Heart left ventricle (tissue), 16 donors: ENCODE data around the gene SUCLG1. TPM values are rescaled to one million over a fixed set of nuclear protein-coding genes. Genes with fewer than 3 reads are reported as not detected.
"Not testable (repeated sequence)": the region's sequence is repeated elsewhere in the genome, so short reads cannot be mapped to it uniquely, and the experiment has no call there.

ENCODE experiments used
- ATAC-seq, 4 donors: fragments of 200-7000 bp; cut with Tn5 transposase; one replicate each; pipeline ENCODE4 v1.9.1; 2020 to 2022; ENCODE audit warnings: moderate library complexity in 4 of 4, mild to moderate bottlenecking in 3 of 4, moderate number of reproducible peaks in 1 of 4
- DNase-seq, 5 donors: peaks; one replicate each; pipeline ENCODE4 v3.0.0-alpha.2; 2020
- H3K27ac ChIP-seq, 12 donors: fragments of 200-600 bp; sonication (generic) in 4 of 12; one replicate each; pipeline versions ENCODE4 v1.5.0 to v1.8.0; 2016 to 2022; ENCODE audit warnings: mild to moderate bottlenecking in 2 of 12
- H3K27me3 ChIP-seq, 9 donors: fragments of 200-600 bp; sonication (generic) in 2 of 9; one replicate each; pipeline versions ENCODE4 v1.5.1 to v1.8.0; 2016 to 2022; ENCODE audit warnings: mild to moderate bottlenecking in 3 of 9
- H3K36me3 ChIP-seq, 9 donors: fragments of 200-600 bp; sonication (generic) in 2 of 9; one replicate each; pipeline versions ENCODE4 v1.5.0 to v1.8.0; 2018 to 2022; ENCODE audit warnings: mild to moderate bottlenecking in 2 of 9
- H3K4me1 ChIP-seq, 12 donors: fragments of 200-600 bp; sonication (generic) in 4 of 12; one replicate each; pipeline versions ENCODE4 v1.5.0 to v1.8.0; 2016 to 2022; ENCODE audit warnings: mild to moderate bottlenecking in 3 of 12
- H3K4me3 ChIP-seq, 12 donors: fragments of 200-600 bp; sonication (generic) in 4 of 12; one replicate each; pipeline versions ENCODE4 v1.5.0 to v1.8.0; 2017 to 2022; ENCODE audit warnings: mild to moderate bottlenecking in 9 of 12, moderate library complexity in 4 of 12
- H3K9me3 ChIP-seq, 12 donors: fragments of 200-600 bp; sonication (generic) in 4 of 12; one replicate each; pipeline versions ENCODE4 v1.5.0 to v1.8.0; 2016 to 2022; ENCODE audit warnings: mild to moderate bottlenecking in 1 of 12
- POLR2A ChIP-seq, 2 donors: fragments of 450-650 bp; IDR thresholded peaks; one replicate each; pipeline ENCODE4 v1.6.1; 2017; ENCODE audit warnings: antibody characterized with exemption in 2 of 2, mild to moderate bottlenecking in 2 of 2, moderate library complexity in 2 of 2
- WGBS, 4 donors: extraction: QIAGEN DNeasy Blood & Tissue Kit in 2 of 4; methylation state at CpG; one replicate each; pipeline versions ENCODE4 v1.1.5 to v1.1.7; 2013 to 2018; 5-methylcytosine and 5-hydroxymethylcytosine counted together
- intact Hi-C, 10 donors: fragments of 100-400 bp; cut with DNase I; formaldehyde crosslinking; loops; one replicate each; pipeline versions ENCODE4 v1.11.1 to v1.14.2; 2022
- polyA plus RNA-seq, 2 donors: library from polyadenylated mRNA; stranded (reverse); fragments of 200-250 nt; gene quantifications; one replicate each; pipeline ENCODE4 v1.2.3, GENCODE V29; 2013
- total RNA-seq, 9 donors: library from RNA; depleted of rRNA in 2 of 9; stranded (reverse); fragments of >200 nt in 2 of 9; fragmentation: NEBNext Ultra II Directional in 3 of 9; extraction: Animal tissue kit (Norgen Biotek cat#: 25700) in 3 of 9; gene quantifications; one replicate each; pipeline versions ENCODE4 v1.1.0 to v1.2.4, GENCODE V29; 2016 to 2023
- TF ChIP-seq, protein P1 (sequence below), 12 donors: fragments of 200-600 bp; sonication (generic) in 4 of 12; IDR thresholded peaks; one replicate each; pipeline versions ENCODE4 v1.5.0 to v1.8.0; 2018 to 2022; ENCODE audit warnings: antibody characterized with exemption in 12 of 12, mild to moderate bottlenecking in 5 of 12
- donor health status: ischemic (EF 13 %, LVEDD 7.1; RV severe dilation, severe dysfunction).
- donor health status: healthy with polysubstance abuse.
- donor health status: DM: no; HTN: yes; CAD: no.
- donor health status: DM: no; HTN: no; CAD: no.
- donor health status: ischemic (EF 25% LVEDD 6.9; RV normal size, moderate dysfunction).
- donor health status: ischemic (EF 25% LVEDD 5.7; RV mildly dilated, moderate dysfunction).
- donor health status: healthy.
- donor health status: DM: yes; HTN: yes; CAD: no.
- donor health status: ischemic (EF 35%, LVEDD 5.7; RV mildly dilated, moderate dysfunction).
- donor health status: nonischemic (EF 11% LVEDD 7.7; RV severe dilation, severe dysfunction).
- donor health status: DM: yes; HTN: yes; CAD: no.
- donor health status: PGD.
- donor health status: ischemic (EF 29% LVEDD 5.4; RV normal size, mild dysfunction).
- donor health status: nonischemic (EF 23%, LVEDD 6.1; RV moderate dilation, normal function).

Gene SUCLG1
- total and polyA plus RNA-seq, 11 donors, result 184 to 348 (median 258) TPM

DNA sequence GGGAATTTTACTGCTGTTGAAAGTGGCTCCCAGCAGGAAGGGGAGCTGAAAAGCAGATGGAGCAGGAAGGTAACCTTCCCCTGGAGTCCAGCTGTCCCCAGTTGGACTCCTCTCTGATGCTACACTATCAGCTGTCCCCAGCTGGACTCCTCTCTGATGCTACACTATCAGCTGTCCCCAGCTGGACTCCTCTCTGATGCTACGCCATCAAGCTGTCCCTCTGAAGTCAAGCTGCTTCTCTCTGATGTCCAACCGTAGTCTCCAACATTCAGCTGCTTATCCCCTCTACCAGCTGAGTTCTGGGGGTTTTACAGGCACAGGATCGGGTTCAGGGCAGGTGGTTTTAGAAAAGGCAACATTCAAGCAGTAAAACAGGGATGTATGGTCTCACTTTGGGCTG, 19.8 kb upstream of the SUCLG1 start:
- Histone ChIP-seq H3K9me3 (peaks cover 0 to 16% (median 4%) of the 10 kb centered on the region in 12 donors), H3K4me1 (no peaks in the 10 kb centered on the region), H3K36me3 (no peaks in the 10 kb centered on the region), H3K4me3 (no peak overlapping the region), H3K27me3 (no peaks in the 10 kb centered on the region), H3K27ac (no peak overlapping the region)
- intact Hi-C loops, result no loop called here
- WGBS, 4 donors, result 72 to 89% (median 81%) methylated on average over 3 of the region's 3 CpGs
- DNase-seq (no peak), ATAC-seq (no peak)
- TF ChIP-seq POLR2A (IDR thresholded peaks at IDR 0.05), result no peak
- TF ChIP-seq, protein P1, sequence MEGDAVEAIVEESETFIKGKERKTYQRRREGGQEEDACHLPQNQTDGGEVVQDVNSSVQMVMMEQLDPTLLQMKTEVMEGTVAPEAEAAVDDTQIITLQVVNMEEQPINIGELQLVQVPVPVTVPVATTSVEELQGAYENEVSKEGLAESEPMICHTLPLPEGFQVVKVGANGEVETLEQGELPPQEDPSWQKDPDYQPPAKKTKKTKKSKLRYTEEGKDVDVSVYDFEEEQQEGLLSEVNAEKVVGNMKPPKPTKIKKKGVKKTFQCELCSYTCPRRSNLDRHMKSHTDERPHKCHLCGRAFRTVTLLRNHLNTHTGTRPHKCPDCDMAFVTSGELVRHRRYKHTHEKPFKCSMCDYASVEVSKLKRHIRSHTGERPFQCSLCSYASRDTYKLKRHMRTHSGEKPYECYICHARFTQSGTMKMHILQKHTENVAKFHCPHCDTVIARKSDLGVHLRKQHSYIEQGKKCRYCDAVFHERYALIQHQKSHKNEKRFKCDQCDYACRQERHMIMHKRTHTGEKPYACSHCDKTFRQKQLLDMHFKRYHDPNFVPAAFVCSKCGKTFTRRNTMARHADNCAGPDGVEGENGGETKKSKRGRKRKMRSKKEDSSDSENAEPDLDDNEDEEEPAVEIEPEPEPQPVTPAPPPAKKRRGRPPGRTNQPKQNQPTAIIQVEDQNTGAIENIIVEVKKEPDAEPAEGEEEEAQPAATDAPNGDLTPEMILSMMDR (IDR thresholded peaks at IDR 0.05), result no peak

GRCh38 chr2:84477886-84478285, 18.8 kb upstream of the SUCLG1 start:
- Histone ChIP-seq H3K4me1 (no peaks in the 10 kb centered on the region), H3K27me3 (no peaks in the 10 kb centered on the region), H3K4me3 (no peak overlapping the region), H3K36me3 (no peaks in the 10 kb centered on the region), H3K9me3 (peaks cover 0 to 16% (median 4%) of the 10 kb centered on the region in 12 donors), H3K27ac (no peak overlapping the region)
- DNase-seq (no peak), ATAC-seq (no peak)
- intact Hi-C loops, result no loop called here
- WGBS, 4 donors, result 78 to 90% (median 82%) methylated on average over 1 of the region's 1 CpG
- TF ChIP-seq, protein P1 (IDR thresholded peaks at IDR 0.05), result no peak
- TF ChIP-seq POLR2A (IDR thresholded peaks at IDR 0.05), result no peak

DNA sequence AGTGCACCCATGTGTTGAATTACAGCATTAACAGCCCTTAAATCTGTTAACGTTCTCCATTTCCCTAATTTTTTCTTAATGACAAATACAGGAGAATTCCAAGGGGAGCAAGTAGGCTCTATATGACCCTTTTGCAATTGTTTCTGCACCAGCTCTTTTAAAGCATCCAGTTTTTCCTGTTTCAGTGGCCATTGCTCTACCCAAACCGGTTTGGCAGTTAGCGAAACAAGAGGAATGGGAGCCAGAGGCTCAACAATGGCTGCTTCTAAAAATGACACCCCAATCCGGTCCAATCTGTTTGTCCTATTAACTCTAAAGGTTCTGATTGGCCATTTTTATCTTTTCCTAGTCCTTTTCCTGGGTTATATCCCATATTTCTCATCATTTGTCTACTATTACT, 15.1 kb upstream of the SUCLG1 start:
- intact Hi-C loops, result no loop called here

GRCh38 chr2:84472856-84473565, 13.9 kb upstream of the SUCLG1 start:
- DNase-seq (no peak), ATAC-seq (no peak)
- peaks cover 0 to 29% (median 6%) of the 10 kb centered on the region in 12 donors for H3K9me3 ChIP-seq
- intact Hi-C loops, result no loop called here
- no peak overlapping the region for H3K4me3 ChIP-seq
- no peaks in the 10 kb centered on the region for H3K36me3 ChIP-seq
- H3K27me3 ChIP-seq, result no peaks in the 10 kb centered on the region
- no peak overlapping the region for H3K27ac ChIP-seq
- WGBS, 4 donors, result 80 to 87% (median 83%) methylated on average over 6 of the region's 6 CpGs
- no peaks in the 10 kb centered on the region for H3K4me1 ChIP-seq
- TF ChIP-seq, protein P1 (IDR thresholded peaks at IDR 0.05), result no peak
- TF ChIP-seq POLR2A (IDR thresholded peaks at IDR 0.05), result no peak

More for the DNA sequence above, 15.1 kb upstream of the SUCLG1 start:
- Histone ChIP-seq H3K27me3 (no peaks in the 10 kb centered on the region), H3K36me3 (no peaks in the 10 kb centered on the region), H3K9me3 (peaks cover 0 to 29% (median 6%) of the 10 kb centered on the region in 12 donors), H3K4me1 (no peaks in the 10 kb centered on the region), H3K27ac (no peak overlapping the region), H3K4me3 (no peak overlapping the region)
- DNase-seq (no peak), ATAC-seq (no peak)
- 74 to 84% (median 78%) methylated on average over 4 of the region's 4 CpGs for WGBS, 4 donors
- no peak for TF ChIP-seq POLR2A (IDR thresholded peaks at IDR 0.05)
- TF ChIP-seq, protein P1 (IDR thresholded peaks at IDR 0.05), result no peak

GRCh38 chr2:84472423-84472822, 13.3 kb upstream of the SUCLG1 start:
- intact Hi-C loops, ATAC-seq: not testable (repeated sequence)

More at GRCh38 chr2:84472423-84472822, 13.3 kb upstream of the SUCLG1 start:
- not testable (repeated sequence) for H3K27ac ChIP-seq, H3K27me3 ChIP-seq, H3K4me1 ChIP-seq, DNase-seq, H3K36me3 ChIP-seq, H3K4me3 ChIP-seq
- peaks cover 0 to 24% (median 4%) of the 10 kb centered on the region in 12 donors for H3K9me3 ChIP-seq
- WGBS, 4 donors, result 55 to 76% (median 63%) methylated on average over 2 of the region's 2 CpGs
